ENCODE results near the gene FBXO48.

FBXO48 gene

GRCh38 chr2:68429311-68429826, 37.7 kb downstream of the FBXO48 start:
- Histone ChIP-seq H3K36me3 (ENCODE audit: insufficient read depth, low read length) (no peaks in the 10 kb centered on the region), H3K79me2 (ENCODE audit: insufficient read depth, low read length) (no peaks in the 10 kb centered on the region), H3K27me3 (ENCODE audit: insufficient read depth, low read length, poor library complexity, severe bottlenecking) (no peaks in the 10 kb centered on the region), H2AFZ (ENCODE audit: low read length) (no peak overlapping the region), H4K20me1 (ENCODE audit: insufficient read depth, low read length, poor library complexity, severe bottlenecking) (no peaks in the 10 kb centered on the region), H3K4me3 (ENCODE audit: low read length, poor library complexity, severe bottlenecking) (no peak overlapping the region), H3K4me2 (ENCODE audit: low read depth, low read length, poor library complexity, severe bottlenecking) (no peak overlapping the region), H3K9me2 (replicated peaks; ENCODE audit: low read depth, low read length) (no peaks in the 10 kb centered on the region), H3F3A (ENCODE audit: low read depth) (no peaks in the 10 kb centered on the region), H3K9ac (ENCODE audit: low read depth, low read length, poor library complexity, severe bottlenecking) (no peak overlapping the region), H3K4me1 (ENCODE audit: insufficient read depth, low read length, poor library complexity, severe bottlenecking) (peaks cover 13% of the 10 kb centered on the region), H3K9me3 (ENCODE audit: insufficient read depth, low read depth, low read length) (no peaks in the 10 kb centered on the region)
- TF ChIP-seq EZH2phosphoT487 (IDR thresholded peaks at IDR 0.05; ENCODE audit: borderline replicate concordance) (no peak), CTCF (conservative IDR thresholded peaks at IDR 0.05; ENCODE audit: low read length) (no peak)

GRCh38 chr2:68428746-68429145, 38.3 kb downstream of the FBXO48 start:
- Histone ChIP-seq H3K79me2 (ENCODE audit: insufficient read depth, low read length) (no peaks in the 10 kb centered on the region), H4K20me1 (ENCODE audit: insufficient read depth, low read length, poor library complexity, severe bottlenecking) (no peaks in the 10 kb centered on the region), H3K9me3 (ENCODE audit: insufficient read depth, low read depth, low read length) (no peaks in the 10 kb centered on the region), H3K4me2 (ENCODE audit: low read depth, low read length, poor library complexity, severe bottlenecking) (no peak overlapping the region), H3K9ac (ENCODE audit: low read depth, low read length, poor library complexity, severe bottlenecking) (no peak overlapping the region), H3F3A (ENCODE audit: low read depth) (no peaks in the 10 kb centered on the region), H3K4me1 (ENCODE audit: insufficient read depth, low read length, poor library complexity, severe bottlenecking) (peaks cover 19% of the 10 kb centered on the region), H2AFZ (ENCODE audit: low read length) (no peak overlapping the region), H3K36me3 (ENCODE audit: insufficient read depth, low read length) (no peaks in the 10 kb centered on the region), H3K9me2 (replicated peaks; ENCODE audit: low read depth, low read length) (no peaks in the 10 kb centered on the region), H3K27me3 (ENCODE audit: insufficient read depth, low read length, poor library complexity, severe bottlenecking) (no peaks in the 10 kb centered on the region), H3K4me3 (ENCODE audit: low read length, poor library complexity, severe bottlenecking) (no peak overlapping the region)
- no peak for TF ChIP-seq EZH2phosphoT487 (IDR thresholded peaks at IDR 0.05; ENCODE audit: borderline replicate concordance)
- no peak for TF ChIP-seq CTCF (conservative IDR thresholded peaks at IDR 0.05; ENCODE audit: low read length)

GRCh38 chr2:68428126-68428525, 39.0 kb downstream of the FBXO48 start:
- no peak overlapping the region for H2AFZ ChIP-seq (ENCODE audit: low read length)
- H3K4me2 ChIP-seq (ENCODE audit: low read depth, low read length, poor library complexity, severe bottlenecking) = no peak overlapping the region
- H3F3A ChIP-seq (ENCODE audit: low read depth) = no peaks in the 10 kb centered on the region
- H3K36me3 ChIP-seq (ENCODE audit: insufficient read depth, low read length) = no peaks in the 10 kb centered on the region
- H3K9me2 ChIP-seq (replicated peaks; ENCODE audit: low read depth, low read length) = no peaks in the 10 kb centered on the region
- no peak overlapping the region for H3K4me3 ChIP-seq (ENCODE audit: low read length, poor library complexity, severe bottlenecking)
- H3K27me3 ChIP-seq (ENCODE audit: insufficient read depth, low read length, poor library complexity, severe bottlenecking) = no peaks in the 10 kb centered on the region
- TF ChIP-seq CTCF (conservative IDR thresholded peaks at IDR 0.05; ENCODE audit: low read length) (no peak), EZH2phosphoT487 (IDR thresholded peaks at IDR 0.05; ENCODE audit: borderline replicate concordance) (no peak)
- no peaks in the 10 kb centered on the region for H4K20me1 ChIP-seq (ENCODE audit: insufficient read depth, low read length, poor library complexity, severe bottlenecking)
- no peaks in the 10 kb centered on the region for H3K9me3 ChIP-seq (ENCODE audit: insufficient read depth, low read depth, low read length)
- H3K9ac ChIP-seq (ENCODE audit: low read depth, low read length, poor library complexity, severe bottlenecking) = no peak overlapping the region
- no peaks in the 10 kb centered on the region for H3K79me2 ChIP-seq (ENCODE audit: insufficient read depth, low read length)
- peaks cover 25% of the 10 kb centered on the region for H3K4me1 ChIP-seq (ENCODE audit: insufficient read depth, low read length, poor library complexity, severe bottlenecking)
